SW 1271 (cell line): ENCODE results near the gene TCP11L1.
A peak's percentile ranks its signal among the peaks of the same experiment; 100 is the strongest.
"Not testable (repeated sequence)": the region's sequence is repeated elsewhere in the genome, so short reads cannot be mapped to it uniquely, and the experiment has no call there.

Source experiments
- DNase-seq, 2 experiments: peaks; one replicate each; lab custom pipeline; 2025; lab: John Stamatoyannopoulos, UW

Gene TCP11L1

DNA sequence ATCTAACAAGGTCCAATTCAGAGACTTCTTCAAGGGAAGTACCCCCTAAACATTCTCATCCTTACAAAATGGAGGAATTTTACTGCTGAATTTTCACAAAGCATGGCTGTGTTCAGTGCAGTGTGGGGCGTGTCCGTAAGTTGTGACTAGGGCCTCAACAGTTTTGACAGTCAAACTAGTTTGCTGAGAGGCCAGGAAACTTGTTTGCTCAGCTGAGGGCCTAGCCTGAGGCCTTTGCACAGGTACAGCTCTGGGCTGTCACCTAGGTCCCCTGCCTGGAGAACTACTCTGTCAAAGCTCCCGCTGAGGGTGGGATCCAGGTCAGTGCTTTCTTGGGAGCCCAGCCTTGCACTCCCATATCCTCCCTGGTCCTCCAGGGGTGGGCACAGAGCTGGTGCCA, 27.9 kb downstream of the TCP11L1 start:
- no peak for DNase-seq

- no peak for DNase-seq
Measured at GRCh38 chr11:33068611-33069340, 29.4 kb downstream of the TCP11L1 start.

- DNase-seq: no peak
Measured at GRCh38 chr11:33072465-33072864, 33.1 kb downstream of the TCP11L1 start.

GRCh38 chr11:33083918-33084317, 44.5 kb downstream of the TCP11L1 start:
- no peak for DNase-seq

DNA sequence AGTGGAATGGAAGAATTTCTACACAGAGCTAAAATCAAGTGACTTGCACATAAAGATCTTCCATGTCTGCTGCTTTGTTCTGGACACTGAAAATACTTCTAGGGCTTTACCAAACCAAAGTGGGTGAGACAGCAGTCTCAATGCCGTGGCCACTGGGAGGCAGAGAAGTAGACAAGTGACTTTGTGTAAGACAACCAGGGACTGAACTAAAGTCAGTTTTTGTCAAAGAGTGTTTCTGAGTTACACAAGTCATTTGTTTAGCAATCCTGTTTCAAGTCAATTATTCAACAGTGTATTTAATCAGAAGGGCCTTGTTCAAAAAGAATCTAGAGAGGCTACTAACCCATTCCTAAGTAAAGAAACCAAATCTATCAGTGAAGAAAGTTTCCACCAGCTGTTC, 46.6 kb downstream of the TCP11L1 start:
- no peak for DNase-seq

- peak in 1 of 2 experiments; percentile 18 for DNase-seq
Measured at GRCh38 chr11:33089776-33090175, 50.4 kb downstream of the TCP11L1 start.

- DNase-seq: no peak
Measured at GRCh38 chr11:33094157-33094556, 54.8 kb downstream of the TCP11L1 start.

- DNase-seq: no peak
Measured at GRCh38 chr11:33103836-33104235, 64.5 kb downstream of the TCP11L1 start.

DNA sequence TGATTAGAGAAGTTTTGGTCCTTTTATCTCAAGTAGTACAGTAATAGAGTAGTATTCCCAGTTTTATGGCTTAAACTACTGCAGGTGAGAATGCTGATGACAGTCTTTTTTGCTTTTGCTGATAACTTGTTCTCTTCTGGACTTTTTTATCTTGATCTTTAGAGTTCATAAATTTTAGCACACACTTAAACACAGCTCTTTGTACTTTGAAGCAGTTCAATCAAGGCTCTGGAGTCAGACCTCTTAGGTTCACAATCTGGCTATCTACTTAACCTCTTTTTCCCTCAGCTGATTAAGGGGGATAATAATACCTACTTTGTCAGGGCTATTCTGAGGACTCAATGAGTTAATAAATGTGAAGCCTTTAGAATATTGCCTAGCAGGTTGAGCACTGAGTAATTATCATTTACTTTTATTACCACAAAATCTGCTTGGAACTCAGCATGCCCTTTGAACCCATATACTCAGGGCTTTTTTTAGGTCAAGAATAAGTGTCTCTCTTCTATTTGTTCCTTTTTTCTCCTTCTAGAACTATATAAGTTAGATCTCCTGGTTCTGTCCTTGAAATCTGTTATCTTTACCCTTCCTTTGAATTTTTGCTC, 70.0 kb downstream of the TCP11L1 start:
- DNase-seq: no peak

DNA sequence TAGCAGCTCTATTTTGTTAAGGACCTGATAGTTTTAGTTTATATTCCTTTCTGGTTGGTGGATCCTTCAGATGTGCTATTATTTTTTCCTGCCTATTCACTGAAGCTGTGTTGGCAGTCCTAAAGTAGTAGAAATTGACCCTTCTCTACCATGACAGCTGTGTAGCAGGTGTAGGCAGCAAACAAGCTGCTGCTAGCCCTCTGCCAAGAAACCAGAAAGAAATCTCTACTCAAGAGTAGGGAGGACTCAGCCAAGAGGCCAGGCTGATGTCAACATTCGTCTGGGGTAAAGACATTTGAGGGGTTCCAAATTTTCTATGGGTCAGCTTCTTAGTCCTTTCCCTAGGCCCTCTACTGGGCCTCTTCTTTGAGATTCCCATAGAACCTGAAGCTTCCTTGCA, 70.7 kb downstream of the TCP11L1 start:
- no peak for DNase-seq

- DNase-seq: no peak
Measured at GRCh38 chr11:33116535-33116934, 77.2 kb downstream of the TCP11L1 start.

- DNase-seq: not testable (repeated sequence)
Measured at GRCh38 chr11:33122696-33123095, 83.3 kb downstream of the TCP11L1 start.
